ENCODE measurements around the gene POU3F4. TPM values are rescaled to one million over a fixed set of nuclear protein-coding genes. Genes with fewer than 3 reads are reported as not detected.

The POU3F4 gene
- total and polyA plus RNA-seq, 9 donors = 0.08 to 0.18 TPM; not detected in 7

- intact Hi-C loops (cut with DNase I) = no loop called here
- no peak for TF ChIP-seq POLR2A (IDR thresholded peaks at IDR 0.05)
- H3K9me3 ChIP-seq = no peaks in the 10 kb centered on the region
- H3K27me3 ChIP-seq = no peaks in the 10 kb centered on the region
- no peaks in the 10 kb centered on the region for H3K4me1 ChIP-seq (ENCODE audit: insufficient read depth)
- 68 to 85% (median 77%) methylated on average over 1 of the region's 1 CpG for WGBS, 3 donors
- H3K36me3 ChIP-seq = no peaks in the 10 kb centered on the region
- H3K27ac ChIP-seq = no peak overlapping the region
- no peak overlapping the region for H3K4me3 ChIP-seq
- DNase-seq = no peak
These were observed 13.8 kb downstream of the POU3F4 start for GRCh38 chrX:83521905-83522304.

- intact Hi-C loops (cut with DNase I) = no loop called here
- no peak for DNase-seq
- 30 to 37% (median 31%) methylated on average over 1 of the region's 1 CpG for WGBS, 3 donors
- Histone ChIP-seq H3K4me3 (no peak overlapping the region), H3K4me1 (ENCODE audit: insufficient read depth) (no peaks in the 10 kb centered on the region), H3K36me3 (no peaks in the 10 kb centered on the region), H3K9me3 (no peaks in the 10 kb centered on the region), H3K27ac (no peak overlapping the region), H3K27me3 (no peaks in the 10 kb centered on the region)
- no peak for TF ChIP-seq CTCF (IDR thresholded peaks at IDR 0.05)
- TF ChIP-seq EP300 (IDR thresholded peaks at IDR 0.05) = no peak
- no peak for TF ChIP-seq POLR2A (IDR thresholded peaks at IDR 0.05)
These were observed 21.9 kb downstream of the POU3F4 start for GRCh38 chrX:83529950-83530349.

GRCh38 chrX:83535417-83536196 lies 27.5 kb downstream of the POU3F4 start:
- H3K4me1 ChIP-seq (ENCODE audit: insufficient read depth) = no peaks in the 10 kb centered on the region
- H3K36me3 ChIP-seq = no peaks in the 10 kb centered on the region
- no peaks in the 10 kb centered on the region for H3K9me3 ChIP-seq
- DNase-seq = no peak
- H3K27ac ChIP-seq = no peak overlapping the region
- no peak for TF ChIP-seq EP300 (IDR thresholded peaks at IDR 0.05)
- TF ChIP-seq CTCF (IDR thresholded peaks at IDR 0.05) = no peak
- no peak for TF ChIP-seq POLR2A (IDR thresholded peaks at IDR 0.05)
- no peak overlapping the region for H3K4me3 ChIP-seq
- H3K27me3 ChIP-seq = no peaks in the 10 kb centered on the region
- intact Hi-C loops (cut with DNase I) = no loop called here
- WGBS, 3 donors = 41 to 45% (median 42%) methylated on average over 7 of the region's 7 CpGs

Measured in ovary (tissue), 9 donors.